H9 (cell line): ENCODE results near the gene TIGD6. TPM values are rescaled to one million over a fixed set of nuclear protein-coding genes. Genes with fewer than 3 reads are reported as not detected.

Source experiments
- DNase-seq: peaks from one replicate; pipeline ENCODE4 v3.0.0-alpha.2; 2017
- H2AFZ ChIP-seq: one replicate; pipeline ENCODE4 v1.6.1; 2013; ENCODE audit warnings: mild to moderate bottlenecking, low read length, control low read depth, moderate library complexity
- H2AK5ac ChIP-seq: 2 replicates; pipeline ENCODE4 v1.6.1; 2013; ENCODE audit warnings: low read length, control low read depth, mixed read lengths; ENCODE audit not compliant: insufficient read length
- H2BK120ac ChIP-seq: one replicate; pipeline ENCODE4 v1.6.1; 2013; ENCODE audit warnings: low read depth, mild to moderate bottlenecking, low read length, control low read depth, inconsistent platforms; ENCODE audit not compliant: poor library complexity, severe bottlenecking
- H2BK12ac ChIP-seq: 2 replicates; pipeline ENCODE4 v1.6.1; 2013; ENCODE audit warnings: low read length, control low read depth, mixed read lengths, low read depth; ENCODE audit not compliant: insufficient read length
- H2BK15ac ChIP-seq: 2 replicates; pipeline ENCODE4 v1.6.1; 2013; ENCODE audit warnings: low read depth, low read length, control low read depth
- H2BK20ac ChIP-seq: one replicate; pipeline ENCODE4 v1.6.1; 2013; ENCODE audit warnings: low read depth, mild to moderate bottlenecking, low read length, control low read depth, inconsistent platforms; ENCODE audit not compliant: poor library complexity, severe bottlenecking
- H2BK5ac ChIP-seq: 2 replicates; pipeline ENCODE4 v1.6.1; 2013; ENCODE audit warnings: low read length, control low read depth, mixed read lengths; ENCODE audit not compliant: insufficient read length
- H3K14ac ChIP-seq: 2 replicates; pipeline ENCODE4 v1.6.1; 2013; ENCODE audit warnings: low read length, control low read depth; ENCODE audit not compliant: insufficient read depth
- H3K18ac ChIP-seq: 2 replicates; pipeline ENCODE4 v1.6.1; 2013; ENCODE audit warnings: low read depth, mild to moderate bottlenecking, mixed read lengths, low read length, control low read depth; ENCODE audit not compliant: insufficient read length
- H3K23ac ChIP-seq: 2 replicates; pipeline ENCODE4 v1.6.1; 2013; ENCODE audit warnings: low read length, control low read depth, mixed read lengths, low read depth; ENCODE audit not compliant: insufficient read length
- H3K23me2 ChIP-seq: 2 replicates; pipeline ENCODE4 v1.6.1; 2013; ENCODE audit warnings: low read depth, mild to moderate bottlenecking, mixed read lengths, low read length, control low read depth; ENCODE audit not compliant: insufficient read length, poor library complexity, severe bottlenecking
- H3K27ac ChIP-seq: 2 replicates; pipeline ENCODE4 v1.5.1; 2013; ENCODE audit warnings: low read length, control low read depth, mixed read lengths, low read depth; ENCODE audit not compliant: insufficient read length
- H3K27me3 ChIP-seq: 2 replicates; pipeline ENCODE4 v1.6.1; 2013; ENCODE audit warnings: low read length, control low read depth, inconsistent platforms; ENCODE audit not compliant: insufficient read depth
- H3K4ac ChIP-seq: 2 replicates; pipeline ENCODE4 v1.6.1; 2013; ENCODE audit warnings: low read depth, mild to moderate bottlenecking, control low read depth, inconsistent platforms, low read length, moderate library complexity
- H3K4me1 ChIP-seq: 2 replicates; pipeline ENCODE4 v1.6.1; 2013; ENCODE audit warnings: low read length, control low read depth, inconsistent platforms; ENCODE audit not compliant: insufficient read depth
- H3K4me2 ChIP-seq: 2 replicates; pipeline ENCODE4 v1.6.1; 2013; ENCODE audit warnings: low read length, control low read depth, mixed read lengths; ENCODE audit not compliant: insufficient read length, insufficient read depth
- H3K56ac ChIP-seq: 2 replicates; pipeline ENCODE4 v1.6.1; 2013; ENCODE audit warnings: low read depth, mild to moderate bottlenecking, mixed read lengths, low read length, control low read depth; ENCODE audit not compliant: insufficient read length
- H3K79me1 ChIP-seq: 2 replicates; pipeline ENCODE4 v1.6.1; 2013; ENCODE audit warnings: low read depth, mild to moderate bottlenecking, moderate library complexity, low read length, control low read depth, inconsistent platforms; ENCODE audit not compliant: insufficient read depth, poor library complexity, severe bottlenecking
- H3K79me2 ChIP-seq: 2 replicates; pipeline ENCODE4 v1.6.1; 2013; ENCODE audit warnings: low read length, control low read depth, inconsistent platforms; ENCODE audit not compliant: insufficient read depth
- H3K9ac ChIP-seq: 2 replicates; pipeline ENCODE4 v1.6.1; 2013; ENCODE audit warnings: low read length, control low read depth, mixed read lengths; ENCODE audit not compliant: insufficient read length; ENCODE audit errors: extremely low read depth
- H3K9me3 ChIP-seq: one replicate; pipeline ENCODE4 v1.6.1; 2013; ENCODE audit warnings: low read depth, low read length, inconsistent platforms; ENCODE audit not compliant: control insufficient read depth
- H3T11ph ChIP-seq: one replicate; pipeline ENCODE4 v1.6.1; 2013; ENCODE audit warnings: mild to moderate bottlenecking, low read length, control low read depth, inconsistent platforms
- H4K20me1 ChIP-seq: one replicate; pipeline ENCODE4 v1.6.1; 2013; ENCODE audit not compliant: control insufficient read depth, insufficient read length, insufficient read depth
- H4K5ac ChIP-seq: 2 replicates; pipeline ENCODE4 v1.6.1; 2013; ENCODE audit warnings: low read depth, mild to moderate bottlenecking, mixed read lengths, low read length, control low read depth; ENCODE audit not compliant: insufficient read length
- H4K8ac ChIP-seq: replicated peaks from 2 replicates; pipeline ENCODE4 v1.6.1; 2013; ENCODE audit warnings: low read length, control low read depth, mixed read lengths, low read depth; ENCODE audit not compliant: insufficient read length
- H4K91ac ChIP-seq: 2 replicates; pipeline ENCODE4 v1.6.1; 2013; ENCODE audit warnings: low read depth, mild to moderate bottlenecking, moderate library complexity, mixed read lengths, low read length, control low read depth; ENCODE audit not compliant: insufficient read length
- H3K27ac Mint-ChIP-seq, 3 experiments: 2 replicates in 2 of 3; 3 replicates in 1 of 3; pipeline ENCODE4 v1.8.0; 2020 to 2021; ENCODE audit warnings: mixed read lengths in 3 of 3, mild to moderate bottlenecking in 1 of 3, moderate library complexity in 1 of 3
- H3K27me3 Mint-ChIP-seq: 2 replicates; pipeline ENCODE4 v1.8.0; 2021; ENCODE audit warnings: low read depth, mild to moderate bottlenecking, moderate library complexity, mixed read lengths
- H3K36me3 Mint-ChIP-seq, 3 experiments: 2 replicates in 2 of 3; 3 replicates in 1 of 3; pipeline ENCODE4 v1.8.0; 2020 to 2021; ENCODE audit warnings: low read depth in 3 of 3, mixed read lengths in 3 of 3; ENCODE audit not compliant: insufficient read depth in 1 of 3
- H3K4me1 Mint-ChIP-seq, 2 experiments: 2 replicates each; pipeline ENCODE4 v1.8.0; 2020; ENCODE audit warnings: mixed read lengths in 2 of 2
- H3K4me3 Mint-ChIP-seq, 2 experiments: 2 replicates in 1 of 2; 3 replicates in 1 of 2; pipeline ENCODE4 v1.8.0; 2020 to 2021; ENCODE audit warnings: mild to moderate bottlenecking in 2 of 2, mixed read lengths in 2 of 2, moderate library complexity in 1 of 2
- H3K9me3 Mint-ChIP-seq, 2 experiments: 2 replicates in 1 of 2; 3 replicates in 1 of 2; pipeline ENCODE4 v1.8.0; 2020; ENCODE audit warnings: mild to moderate bottlenecking in 2 of 2, mixed read lengths in 2 of 2, moderate library complexity in 1 of 2
- CTCF ChIP-seq: fragments of 200-600 bp; sonication (generic); conservative IDR thresholded peaks from 3 replicates; pipeline ENCODE4 v1.8.0; 2021; ENCODE audit warnings: antibody characterized with exemption, mild to moderate bottlenecking
- WGBS: extraction: QIAGEN DNeasy Blood & Tissue Kit; methylation state at CpG from one replicate; pipeline ENCODE4 v1.1.7; 2013; ENCODE audit warnings: missing lambda C conversion rate, low lambda C conversion rate, mixed read lengths; ENCODE audit not compliant: insufficient read length; ENCODE audit errors: extremely low coverage; 5-methylcytosine and 5-hydroxymethylcytosine counted together
- total RNA-seq: library from RNA; stranded (reverse); gene quantifications from 2 replicates; pipeline ENCODE4 v1.2.1, GENCODE V29; 2021

Gene TIGD6
- total RNA-seq, 1 experiment from 2014 or later, result 1.8 TPM

GRCh38 chr5:150017226-150018005, 17.0 kb upstream of the TIGD6 start:
- H3K36me3 Mint-ChIP-seq, result peaks cover 37 to 77% (median 76%) of the 10 kb centered on the region in 3 experiments
- H3K4me2 ChIP-seq, result no peak overlapping the region
- H3K9ac ChIP-seq, result no peak overlapping the region

More at GRCh38 chr5:150017226-150018005, 17.0 kb upstream of the TIGD6 start:
- H4K91ac ChIP-seq, result no peak overlapping the region
- DNase-seq, result no peak
- TF ChIP-seq CTCF, result no peak
- Mint-ChIP-seq H3K4me3 (no peak overlapping the region), H3K27me3 (no peaks in the 10 kb centered on the region), H3K4me1 (peaks cover 14 to 21% of the 10 kb centered on the region in 2 experiments), H3K27ac (no peak overlapping the region), H3K9me3 (peaks cover 9 to 11% of the 10 kb centered on the region in 2 experiments)
- H3K4ac ChIP-seq, result no peak overlapping the region
- no peak overlapping the region for H3K23ac ChIP-seq
- H2BK12ac ChIP-seq, result no peak overlapping the region
- H4K5ac ChIP-seq, result no peak overlapping the region
- peaks cover 2% of the 10 kb centered on the region; the same call in 1 of the 2 replicates for H3K4me1 ChIP-seq
- no peaks in the 10 kb centered on the region for H3K79me2 ChIP-seq
- no peaks in the 10 kb centered on the region for H3K79me1 ChIP-seq
- H3K14ac ChIP-seq, result no peak overlapping the region
- H4K8ac ChIP-seq, result no peak overlapping the region
- no peak overlapping the region for H3K27ac ChIP-seq
- no peak overlapping the region for H3K56ac ChIP-seq
- H3K18ac ChIP-seq, result no peak overlapping the region
- H2AFZ ChIP-seq, result no peak overlapping the region
- no peaks in the 10 kb centered on the region for H3K23me2 ChIP-seq
- no peaks in the 10 kb centered on the region for H3K27me3 ChIP-seq
- H4K20me1 ChIP-seq, result no peaks in the 10 kb centered on the region
- H2BK20ac ChIP-seq, result no peak overlapping the region
- no peak overlapping the region for H2AK5ac ChIP-seq
- no CpG with 5 or more reads among the region's 6 CpGs for WGBS
- H2BK15ac ChIP-seq, result no peak overlapping the region
- no peaks in the 10 kb centered on the region for H3K9me3 ChIP-seq
- no peak overlapping the region for H2BK120ac ChIP-seq
- H2BK5ac ChIP-seq, result no peak overlapping the region
- H3T11ph ChIP-seq, result no peak overlapping the region
